IMR-90 (cell line): ENCODE data around the gene WNT10A. TPM values are rescaled to one million over a fixed set of nuclear protein-coding genes. Genes with fewer than 3 reads are reported as not detected.

Source experiments
- ATAC-seq: fragments of 200-7000 bp; cut with Tn5 transposase; 2 replicates; pipeline ENCODE4 v1.9.1; 2020; ENCODE audit warnings: low read depth, mild to moderate bottlenecking, moderate library complexity
- BruUV-seq: library from RNA; stranded (reverse); fragments of 400-500 nt; replicated peaks from 2 replicates; lab custom pipeline; 2021; lab: Mats Ljungman, UMichigan
- CTCF ChIA-PET: fragments of 300-600 bp; formaldehyde crosslinking; extraction: SDS; loops from one replicate; lab custom pipeline; 2021; ENCODE audit warnings: antibody characterized with exemption; lab: Yijun Ruan, JAX
- POLR2A ChIA-PET: fragments of 300-600 bp; sonication (Branson Sonifier 250); formaldehyde crosslinking; loops from one replicate; lab custom pipeline; 2022; ENCODE audit warnings: antibody characterized with exemption; ENCODE audit not compliant: unreplicated experiment; lab: Charles Lee
- DNase-seq: peaks from one replicate; pipeline ENCODE4 v3.0.0; 2013
- H2AFZ ChIP-seq: replicated peaks from 2 replicates; pipeline ENCODE3; 2013; ENCODE audit warnings: low read length, mild to moderate bottlenecking; ENCODE audit not compliant: poor library complexity
- H2AK5ac ChIP-seq: 2 replicates; pipeline ENCODE4 v1.6.1; 2013; ENCODE audit warnings: low read depth, low read length, inconsistent platforms
- H2AK9ac ChIP-seq: replicated peaks from 2 replicates; pipeline ENCODE3; 2013; ENCODE audit warnings: mild to moderate bottlenecking, low read depth, low read length, moderate library complexity; ENCODE audit not compliant: poor library complexity
- H2BK120ac ChIP-seq: 2 replicates; pipeline ENCODE4 v1.6.1; 2013; ENCODE audit warnings: low read depth, low read length, inconsistent platforms
- H2BK15ac ChIP-seq: 3 replicates; pipeline ENCODE4 v1.6.1; 2013; ENCODE audit warnings: low read depth, low read length, inconsistent platforms
- H2BK20ac ChIP-seq: 2 replicates; pipeline ENCODE4 v1.6.1; 2013; ENCODE audit warnings: low read depth, mild to moderate bottlenecking, inconsistent platforms, low read length, moderate library complexity
- H2BK5ac ChIP-seq: 2 replicates; pipeline ENCODE4 v1.6.1; 2013; ENCODE audit warnings: mild to moderate bottlenecking, low read depth, low read length, inconsistent platforms; ENCODE audit not compliant: poor library complexity, severe bottlenecking
- H3K14ac ChIP-seq: replicated peaks from 2 replicates; pipeline ENCODE4 v1.6.1; 2013; ENCODE audit warnings: low read depth, low read length, inconsistent platforms
- H3K18ac ChIP-seq: 2 replicates; pipeline ENCODE4 v1.6.1; 2013; ENCODE audit warnings: low read depth, low read length, control low read depth
- H3K23ac ChIP-seq: 2 replicates; pipeline ENCODE4 v1.6.1; 2013; ENCODE audit warnings: low read depth, low read length, inconsistent platforms
- H3K27ac ChIP-seq: 2 replicates; pipeline ENCODE4 v1.5.1; 2013; ENCODE audit warnings: mild to moderate bottlenecking, control low read depth, low read length; ENCODE audit not compliant: insufficient read depth
- H3K27me3 ChIP-seq: 2 replicates; pipeline ENCODE4 v1.6.1; 2013; ENCODE audit warnings: low read length; ENCODE audit not compliant: control insufficient read depth, insufficient read depth
- H3K36me3 ChIP-seq: 2 replicates; pipeline ENCODE4 v1.6.1; 2013; ENCODE audit warnings: low read length, mixed read lengths; ENCODE audit not compliant: control insufficient read depth, insufficient read depth
- H3K4ac ChIP-seq: 2 replicates; pipeline ENCODE4 v1.6.1; 2013; ENCODE audit warnings: low read depth, low read length, inconsistent platforms
- H3K4me1 ChIP-seq: 2 replicates; pipeline ENCODE4 v1.6.1; 2013; ENCODE audit warnings: low read length, mixed read lengths; ENCODE audit not compliant: control insufficient read depth, insufficient read depth
- H3K4me2 ChIP-seq: 2 replicates; pipeline ENCODE4 v1.6.1; 2013; ENCODE audit warnings: low read depth, mild to moderate bottlenecking, control low read depth, low read length, moderate library complexity
- H3K4me3 ChIP-seq: 2 replicates; pipeline ENCODE4 v1.5.1; 2013; ENCODE audit warnings: low read depth, mild to moderate bottlenecking, control low read depth, low read length, moderate library complexity; ENCODE audit not compliant: insufficient read depth
- H3K56ac ChIP-seq: 2 replicates; pipeline ENCODE4 v1.6.1; 2013; ENCODE audit warnings: low read length, inconsistent platforms; ENCODE audit not compliant: insufficient read depth; ENCODE audit errors: extremely low read depth
- H3K79me1 ChIP-seq, 2 experiments: 2 replicates each; pipeline ENCODE4 v1.6.1; 2013; ENCODE audit warnings: low read length in 2 of 2, inconsistent platforms in 1 of 2, low read depth in 1 of 2
- H3K9ac ChIP-seq: 2 replicates; pipeline ENCODE4 v1.6.1; 2013; ENCODE audit warnings: low read depth, low read length, control low read depth
- H3K9me1 ChIP-seq: 2 replicates; pipeline ENCODE4 v1.6.1; 2013; ENCODE audit warnings: low read length, inconsistent platforms; ENCODE audit not compliant: insufficient read depth
- H3K9me3 ChIP-seq: 2 replicates; pipeline ENCODE4 v1.6.1; 2013; ENCODE audit warnings: low read length; ENCODE audit not compliant: control insufficient read depth, insufficient read depth
- H4K20me1 ChIP-seq: 2 replicates; pipeline ENCODE4 v1.6.1; 2013; ENCODE audit warnings: low read length, inconsistent platforms; ENCODE audit not compliant: insufficient read depth
- H4K5ac ChIP-seq: 2 replicates; pipeline ENCODE4 v1.6.1; 2013; ENCODE audit warnings: mild to moderate bottlenecking, low read depth, low read length, control low read depth
- H4K8ac ChIP-seq, 2 experiments: 2 replicates each; pipeline ENCODE4 v1.6.1; 2013; ENCODE audit warnings: low read depth in 2 of 2, low read length in 2 of 2, control low read depth in 1 of 2, inconsistent platforms in 1 of 2
- H4K91ac ChIP-seq: 2 replicates; pipeline ENCODE4 v1.6.1; 2013; ENCODE audit warnings: low read depth, low read length, inconsistent platforms; ENCODE audit not compliant: insufficient read depth
- ELK1 ChIP-seq: fragments of 150-350 bp; IDR thresholded peaks from 2 replicates; pipeline ENCODE4 v1.6.1; 2016; ENCODE audit warnings: low read depth, mild to moderate bottlenecking, low read length, moderate library complexity, borderline replicate concordance
- FOS ChIP-seq: fragments of 150-350 bp; IDR thresholded peaks from 2 replicates; pipeline ENCODE4 v1.6.1; 2016; ENCODE audit warnings: low read depth, low read length
- MAFK ChIP-seq: IDR thresholded peaks from 2 replicates; pipeline ENCODE4 v1.6.1; 2012; ENCODE audit warnings: low read depth, low read length, improper control_type of control experiment
- RCOR1 ChIP-seq: IDR thresholded peaks from 2 replicates; pipeline ENCODE4 v1.6.1; 2012; ENCODE audit warnings: mild to moderate bottlenecking, low read length, improper control_type of control experiment; ENCODE audit not compliant: insufficient replicate concordance
- RFX5 ChIP-seq: IDR thresholded peaks from 2 replicates; pipeline ENCODE4 v1.8.0; 2012; ENCODE audit warnings: low read depth, mild to moderate bottlenecking, low read length, moderate library complexity
- WGBS, 2 experiments: methylation state at CpG; one replicate each; pipeline versions ENCODE4 v1.1.5 to v1.1.7; 2013; ENCODE audit warnings: missing lambda C conversion rate in 2 of 2; ENCODE audit not compliant: insufficient read length in 1 of 2; ENCODE audit errors: extremely low coverage in 2 of 2; 5-methylcytosine and 5-hydroxymethylcytosine counted together
- dilution Hi-C: fragments of 300-500 bp; cut with HindIII; formaldehyde crosslinking; loops from one replicate; pipeline ENCODE4 v1.14.3; 2018; ENCODE audit warnings: low sequenced_read_pairs; ENCODE audit not compliant: unreplicated experiment
- in situ Hi-C: fragments of 300-500 bp; cut with MboI; formaldehyde crosslinking; loops from 3 replicates; pipeline ENCODE4 v1.14.3; 2019; ENCODE audit warnings: low sequenced_read_pairs, inconsistent platforms, mixed read lengths
- intact Hi-C: fragments of 100-400 bp; cut with micrococcal nuclease; formaldehyde crosslinking; loops from 2 replicates; pipeline ENCODE4 v1.10.0; 2022
- polyA plus RNA-seq, 3 experiments: library from polyadenylated mRNA; depleted of rRNA; stranded (reverse); fragments of >200 nt; gene quantifications; 2 replicates each; pipeline ENCODE4 v1.2.3, GENCODE V29; 2012; ENCODE audit warnings: low replicate concordance in 1 of 3
- total RNA-seq: library from RNA; depleted of rRNA; stranded (reverse); fragments of >200 nt; gene quantifications from 2 replicates; pipeline ENCODE4 v1.2.3, GENCODE V29; 2012

WNT10A gene
- total and polyA plus RNA-seq, 2 of the 4 experiments (the other 2 are of a cell fraction), result not detected

DNA sequence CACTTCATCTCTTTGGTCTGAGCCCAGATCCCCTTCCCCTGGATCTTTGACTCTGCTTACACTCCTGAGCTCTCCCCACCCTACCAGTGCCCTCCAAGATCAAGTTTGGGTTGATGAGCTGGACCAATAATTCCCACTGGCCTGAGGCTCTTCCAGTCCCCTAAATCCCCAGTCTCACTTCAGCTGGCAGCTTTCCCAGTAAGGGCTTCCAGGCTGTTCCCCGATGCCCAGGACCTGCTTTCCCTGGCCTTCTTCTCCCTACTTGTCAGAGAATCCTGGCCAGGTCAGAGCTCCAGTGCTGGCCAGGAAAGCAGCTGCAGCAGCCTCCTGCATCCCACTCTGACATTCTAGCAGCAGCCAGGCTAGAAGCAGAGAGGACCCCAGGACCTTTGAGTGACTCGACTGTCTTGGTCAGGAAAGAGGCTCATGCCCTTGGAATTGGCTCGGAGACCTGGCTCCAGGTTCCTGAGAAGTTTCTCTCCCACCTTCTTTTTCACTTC, 17.6 kb upstream of the WNT10A start:
- peaks cover 2% of the 10 kb centered on the region; the same call in 1 of the 2 replicates for H3K9me3 ChIP-seq
- H3K79me1 ChIP-seq, result no peaks in the 10 kb centered on the region
- H3K4ac ChIP-seq, result no peak overlapping the region
- no peaks in the 10 kb centered on the region for H3K36me3 ChIP-seq
- H3K4me3 ChIP-seq, result no peak overlapping the region
- H3K9ac ChIP-seq, result no peak overlapping the region
- no peak overlapping the region for H2AK9ac ChIP-seq
- CTCF ChIA-PET, result no interaction called here
- H3K27me3 ChIP-seq, result peaks cover 83% of the 10 kb centered on the region
- intact Hi-C loops (no loop called here), dilution Hi-C loops (no loop called here), in situ Hi-C loops (no loop called here)
- H3K4me1 ChIP-seq, result peaks cover 5% of the 10 kb centered on the region; the same call in 1 of the 2 replicates
- H3K23ac ChIP-seq, result no peak overlapping the region
- 60% methylated on average over 1 of the region's 3 CpGs; no CpG with 5 or more reads in 1 of the 2 experiments for WGBS, 2 experiments
- H2BK5ac ChIP-seq, result no peak overlapping the region
- H3K9me1 ChIP-seq, result no peaks in the 10 kb centered on the region
- no peak overlapping the region for H2BK15ac ChIP-seq
- DNase-seq (no peak), ATAC-seq (no peak)
- H3K14ac ChIP-seq, result no peak overlapping the region
- H4K91ac ChIP-seq, result no peak overlapping the region
- no peak overlapping the region for H2AFZ ChIP-seq
- no peak overlapping the region for H2BK20ac ChIP-seq
- BruUV-seq, result no TSS peak
- POLR2A ChIA-PET, result no interaction called here
- no peak overlapping the region for H4K8ac ChIP-seq
- no peak overlapping the region for H3K27ac ChIP-seq
- H3K18ac ChIP-seq, result no peak overlapping the region
- no peak overlapping the region for H3K4me2 ChIP-seq
- TF ChIP-seq FOS (no peak), MAFK (no peak), RCOR1 (no peak), ELK1 (no peak), RFX5 (no peak)
- H4K5ac ChIP-seq, result no peak overlapping the region
- no peak overlapping the region for H2BK120ac ChIP-seq
- H2AK5ac ChIP-seq, result no peak overlapping the region
- no peaks in the 10 kb centered on the region for H4K20me1 ChIP-seq
- H3K56ac ChIP-seq, result no peak overlapping the region
